Measurements from ENCODE around the gene CDC42BPB. TPM values are rescaled to one million over a fixed set of nuclear protein-coding genes. Genes with fewer than 3 reads are reported as not detected.

CDC42BPB gene
- total and polyA plus RNA-seq, 12 donors, result 29.6 to 83.6 (median 69.3) TPM

- H3K36me3 ChIP-seq, result no peaks in the 10 kb centered on the region
- ATAC-seq (no peak), DNase-seq (no peak)
- no peak overlapping the region for H3K4me3 ChIP-seq
- WGBS, 2 donors, result 94% methylated on average over 11 of the region's 11 CpGs
- no peak for TF ChIP-seq CTCF (IDR thresholded peaks at IDR 0.05)
- H3K27ac ChIP-seq, result no peak overlapping the region
- intact Hi-C loops (cut with DNase I), result loop anchor here in 3 of 10 donors (5.0 to 10.0 kb wide), 3 partner anchors 76 to 191 kb away; no protein-coding TSS in a partner anchor
- no peaks in the 10 kb centered on the region for H3K9me3 ChIP-seq
- peaks cover 12 to 38% (median 28%) of the 10 kb centered on the region in 9 donors for H3K4me1 ChIP-seq
- H3K27me3 ChIP-seq, result peaks cover 34 to 74% (median 61%) of the 10 kb centered on the region in 7 donors
Observed at GRCh38 chr14:103101257-103101962, 44.1 kb upstream of the CDC42BPB start.

- Histone ChIP-seq H3K4me3 (no peak overlapping the region), H3K36me3 (no peaks in the 10 kb centered on the region), H3K9me3 (peaks cover 0 to 4% (median 0%) of the 10 kb centered on the region in 11 donors), H3K4me1 (peaks cover 12 to 38% (median 28%) of the 10 kb centered on the region in 9 donors), H3K27ac (no peak overlapping the region), H3K27me3 (peaks cover 34 to 74% (median 61%) of the 10 kb centered on the region in 7 donors)
- no peak for ATAC-seq
- 89 to 92% methylated on average over 25 of the region's 25 CpGs for WGBS, 2 donors
- DNase-seq, result no peak
- no peak for TF ChIP-seq CTCF (IDR thresholded peaks at IDR 0.05)
- intact Hi-C loops (cut with DNase I), result loop anchor here in 3 of 10 donors (5.0 to 10.0 kb wide), 3 partner anchors 77 to 192 kb away; no protein-coding TSS in a partner anchor
Observed at GRCh38 chr14:103100281-103101121, 43.2 kb upstream of the CDC42BPB start.

GRCh38 chr14:103099733-103100280 is 42.5 kb upstream of the CDC42BPB start:
- no peak for TF ChIP-seq CTCF (IDR thresholded peaks at IDR 0.05)
- DNase-seq, result no peak
- Histone ChIP-seq H3K4me1 (peaks cover 12 to 33% (median 26%) of the 10 kb centered on the region in 9 donors), H3K27ac (no peak overlapping the region), H3K27me3 (peaks cover 32 to 72% (median 59%) of the 10 kb centered on the region in 7 donors), H3K4me3 (no peak overlapping the region), H3K36me3 (no peaks in the 10 kb centered on the region), H3K9me3 (peaks cover 0 to 5% (median 0%) of the 10 kb centered on the region in 11 donors)
- intact Hi-C loops (cut with DNase I), result loop anchor here in 4 of 10 donors (5.0 to 10.0 kb wide), 5 partner anchors 77 to 405 kb away; no protein-coding TSS in a partner anchor
- ATAC-seq, result no peak
- 89 to 91% methylated on average over 8 of the region's 8 CpGs for WGBS, 2 donors
